ENCODE data around the gene CNPY3.
"Not testable (repeated sequence)": the region's sequence is repeated elsewhere in the genome, so short reads cannot be mapped to it uniquely, and the experiment has no call there.

Gene CNPY3

GRCh38 chr6:42916288-42916687, 13.0 kb upstream of the CNPY3 start:
- DNase-seq = no peak

- no peak for DNase-seq
These were observed 7.5 kb upstream of the CNPY3 start for GRCh38 chr6:42921801-42922200.

- peak; percentile 67 to 86 for DNase-seq
These were observed 5.6 kb upstream of the CNPY3 start for GRCh38 chr6:42923666-42924065.

GRCh38 chr6:42925248-42925857, 3.9 kb upstream of the CNPY3 start:
- DNase-seq = no peak

- DNase-seq = peak; percentile 92 to 95
These were observed 611 bp downstream of the CNPY3 start for GRCh38 chr6:42929821-42930360.

- no peak for DNase-seq
These were observed 3.1 kb downstream of the CNPY3 start for GRCh38 chr6:42932412-42932811.

- peak; percentile 57 to 77 for DNase-seq
These were observed 3.9 kb downstream of the CNPY3 start for GRCh38 chr6:42933205-42933604.

GRCh38 chr6:42935322-42935721, 6.0 kb downstream of the CNPY3 start:
- no peak for DNase-seq

- no peak for DNase-seq
These were observed 7.1 kb downstream of the CNPY3 start for GRCh38 chr6:42936398-42936797.

GRCh38 chr6:42937548-42938427, 8.5 kb downstream of the CNPY3 start:
- DNase-seq = no peak

GRCh38 chr6:42938428-42938796, 9.1 kb downstream of the CNPY3 start:
- no peak for DNase-seq

- DNase-seq = no peak
These were observed 9.9 kb downstream of the CNPY3 start for GRCh38 chr6:42938987-42939809.

GRCh38 chr6:42939810-42940167, 10.5 kb downstream of the CNPY3 start:
- no peak for DNase-seq

- DNase-seq = no peak
These were observed 11.3 kb downstream of the CNPY3 start for GRCh38 chr6:42940493-42941045.

- not testable (repeated sequence) for DNase-seq
These were observed 12.1 kb downstream of the CNPY3 start for GRCh38 chr6:42941356-42941755.

- DNase-seq = no peak
These were observed 13.2 kb downstream of the CNPY3 start for GRCh38 chr6:42942444-42942843.

- no peak for DNase-seq
These were observed 18.7 kb downstream of the CNPY3 start for GRCh38 chr6:42947950-42948349.

- DNase-seq = no peak
These were observed 23.1 kb downstream of the CNPY3 start for GRCh38 chr6:42952389-42952788.

- DNase-seq = not testable (repeated sequence)
These were observed 25.1 kb downstream of the CNPY3 start for GRCh38 chr6:42954405-42954804.

- DNase-seq = no peak
These were observed 28.8 kb downstream of the CNPY3 start for GRCh38 chr6:42958125-42958524.

GRCh38 chr6:42959917-42960242, 30.6 kb downstream of the CNPY3 start:
- DNase-seq = no peak

- no peak for DNase-seq
These were observed 31.2 kb downstream of the CNPY3 start, which contains the start of gene GNMT for GRCh38 chr6:42960243-42961019. GNMT (plus strand) TSS chr6:42960754; CDS start chr6:42960768, 14 bp downstream.

Data from inflammatory macrophage treated with lipopolysaccharide for 1 hour (primary cell).